Stimulated activated CD8-positive, alpha-beta memory T cell treated with anti-CD3 and anti-CD28 coated beads, Interleukin-12 subunit alpha, Interleukin-12 subunit beta, amount 100 ng/mL, for 1 hour (primary cell): ENCODE results near the gene RNASET2.
"Not testable (repeated sequence)": the region's sequence is repeated elsewhere in the genome, so short reads cannot be mapped to it uniquely, and the experiment has no call there.

ENCODE experiments used
- DNase-seq: peaks from one replicate; pipeline ENCODE4 v3.0.0-alpha.2; 2020; ENCODE audit warnings: low read depth

RNASET2 gene

GRCh38 chr6:166969390-166970002 lies 13.1 kb upstream of the RNASET2 start:
- no peak for DNase-seq

GRCh38 chr6:166966268-166966667 lies 9.9 kb upstream of the RNASET2 start:
- no peak for DNase-seq

- DNase-seq, result no peak
Observed at GRCh38 chr6:166960609-166960978, 4.2 kb upstream of the RNASET2 start.

- no peak for DNase-seq
Observed at GRCh38 chr6:166959911-166960608, 3.7 kb upstream of the RNASET2 start.

- DNase-seq, result peak; percentile 36
Observed at GRCh38 chr6:166958926-166959861, 2.8 kb upstream of the RNASET2 start.

- no peak for DNase-seq
Observed at GRCh38 chr6:166957805-166958076, 1.4 kb upstream of the RNASET2 start.

GRCh38 chr6:166957087-166957804 lies 896 bp upstream of the RNASET2 start:
- DNase-seq, result no peak

GRCh38 chr6:166955865-166956443 lies 396 bp downstream of the RNASET2 start:
- no peak for DNase-seq

- no peak for DNase-seq
Observed at GRCh38 chr6:166955121-166955864, 1.1 kb downstream of the RNASET2 start.

- DNase-seq, result no peak
Observed at GRCh38 chr6:166954118-166954713, 2.1 kb downstream of the RNASET2 start.

- no peak for DNase-seq
Observed at GRCh38 chr6:166952567-166953486, 3.5 kb downstream of the RNASET2 start.

GRCh38 chr6:166952121-166952520 lies 4.2 kb downstream of the RNASET2 start:
- DNase-seq, result no peak

GRCh38 chr6:166951670-166952060 lies 4.7 kb downstream of the RNASET2 start:
- DNase-seq, result no peak

- DNase-seq, result peak; percentile 34
Observed at GRCh38 chr6:166950892-166951669, 5.3 kb downstream of the RNASET2 start.

GRCh38 chr6:166950443-166950821 lies 5.9 kb downstream of the RNASET2 start:
- no peak for DNase-seq

- DNase-seq, result no peak
Observed at GRCh38 chr6:166949528-166950442, 6.6 kb downstream of the RNASET2 start.

- not testable (repeated sequence) for DNase-seq
Observed at GRCh38 chr6:166948724-166949123, 7.6 kb downstream of the RNASET2 start.

- no peak for DNase-seq
Observed at GRCh38 chr6:166947251-166947650, 9.1 kb downstream of the RNASET2 start.
